ENCODE measurements around the gene SLC35A5.

The SLC35A5 gene

DNA sequence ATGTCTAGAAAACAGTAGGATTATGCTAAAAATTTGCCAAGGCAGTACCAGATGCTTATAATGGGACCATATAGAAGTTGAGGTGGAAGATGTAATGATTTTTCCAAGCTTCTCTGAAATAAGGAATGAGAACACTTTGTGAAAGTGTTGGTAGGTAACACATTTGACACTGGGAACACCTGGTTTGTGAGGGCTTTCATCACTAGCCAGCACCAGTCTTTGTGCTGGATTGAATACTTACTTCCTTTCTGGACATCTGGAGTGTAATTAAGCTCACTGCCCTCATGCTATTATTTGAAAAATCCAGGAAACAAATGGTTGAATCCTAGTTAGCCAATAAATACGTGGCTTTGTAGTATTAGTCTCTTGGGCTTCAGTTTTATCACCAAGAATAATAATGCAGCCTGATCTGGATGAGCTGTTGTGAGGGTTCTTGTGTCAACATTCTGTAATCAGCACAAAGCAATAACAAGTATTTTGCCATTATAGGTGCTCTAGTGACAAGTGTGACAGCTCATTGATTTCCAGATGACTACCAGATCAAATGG, 66.1 kb downstream of the SLC35A5 start:
- DNase-seq, result no peak

DNA sequence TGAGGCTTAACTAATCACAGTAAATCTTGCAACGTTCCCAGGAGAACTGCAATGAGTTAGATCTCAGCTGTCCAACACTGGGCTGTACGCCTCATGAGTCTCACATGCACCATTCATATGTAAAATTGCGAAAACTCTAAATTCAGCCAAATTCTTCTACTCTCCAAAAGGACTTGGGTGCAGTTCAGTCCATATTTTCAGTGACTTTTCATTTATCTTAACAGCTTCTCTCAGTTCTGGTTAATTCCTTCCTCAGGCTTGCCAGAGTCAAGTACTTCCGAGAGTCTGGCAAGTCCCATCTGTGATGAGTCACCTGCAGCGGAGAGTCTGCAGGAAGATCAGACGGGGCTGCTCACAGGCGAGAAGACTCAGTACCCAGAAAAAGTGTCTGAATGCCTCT, 67.6 kb downstream of the SLC35A5 start:
- peak; percentile 32 for DNase-seq

DNA sequence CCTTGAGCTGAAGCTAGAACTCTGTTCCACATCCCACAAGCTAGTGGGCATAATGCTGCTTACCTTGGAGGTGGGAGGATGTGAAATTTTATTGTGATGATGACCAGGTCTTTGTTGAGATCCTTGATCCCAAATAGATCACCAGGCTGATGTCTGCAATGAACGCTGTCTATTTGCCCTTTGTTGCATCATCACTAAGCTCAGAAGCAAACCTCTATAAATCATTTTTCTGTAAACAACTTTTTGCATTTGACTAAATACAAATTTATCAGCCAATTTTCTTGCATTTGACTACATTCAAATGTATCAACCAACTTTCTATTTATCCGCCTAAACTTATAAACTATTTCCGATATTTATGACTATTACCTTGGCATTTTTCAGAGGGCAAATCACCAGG, 69.4 kb downstream of the SLC35A5 start:
- no peak for DNase-seq

DNA sequence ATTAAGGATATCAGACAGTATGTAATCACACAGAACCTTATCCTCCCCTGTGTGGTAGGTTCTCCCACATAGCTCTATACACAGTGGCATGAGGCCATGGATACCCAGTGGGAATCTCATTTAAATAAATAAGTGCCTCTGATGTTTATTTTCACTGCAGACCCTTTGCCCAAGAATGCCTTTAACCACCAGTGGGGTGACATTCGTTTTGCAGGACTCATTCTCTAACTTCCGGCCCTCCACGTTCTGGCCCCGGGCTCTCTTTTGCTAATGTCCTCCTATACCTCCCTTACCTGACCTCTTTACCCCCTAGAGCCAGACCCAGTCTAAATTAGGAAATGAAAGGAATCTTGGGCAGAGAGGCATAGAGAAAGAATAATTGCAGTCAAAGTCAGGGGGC, 70.8 kb downstream of the SLC35A5 start:
- DNase-seq, result no peak

DNA sequence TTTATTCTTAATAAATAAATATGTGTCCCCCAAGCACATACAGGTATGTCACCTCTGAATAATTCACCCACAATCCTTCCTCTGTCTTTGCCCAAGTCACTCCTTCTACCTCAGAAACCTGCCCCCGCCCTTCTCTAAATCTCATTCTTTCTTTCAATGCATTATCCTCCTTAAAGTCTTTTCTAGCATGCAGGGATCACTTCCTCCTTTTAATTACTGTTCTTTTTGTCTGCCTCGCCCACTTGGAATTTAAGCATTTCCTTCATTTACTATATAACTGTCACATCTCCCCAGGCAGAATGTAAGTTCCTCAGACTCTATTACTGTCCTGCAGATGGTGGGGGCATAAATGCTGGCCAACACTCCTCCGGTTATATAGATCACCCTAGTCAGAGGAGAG, 71.3 kb downstream of the SLC35A5 start:
- no peak for DNase-seq

DNA sequence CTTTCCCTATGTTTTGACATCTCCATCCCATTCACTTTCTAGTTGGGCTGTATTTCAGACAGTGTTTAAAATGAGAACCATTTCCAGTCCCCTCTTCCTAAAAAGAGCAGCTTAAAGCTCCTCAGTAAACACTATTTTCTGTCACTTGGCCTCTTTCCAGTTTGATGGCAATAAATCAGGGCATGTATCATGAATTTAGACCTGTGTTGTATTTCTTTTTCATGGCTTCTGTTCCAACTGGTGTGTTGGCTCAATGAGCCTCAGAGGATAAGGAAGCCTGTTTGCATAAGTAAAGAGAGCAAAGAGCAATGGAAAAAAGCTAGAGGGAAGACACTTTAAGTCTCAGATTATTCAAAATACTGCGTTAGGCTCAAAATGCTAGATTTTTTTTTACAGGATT, 71.9 kb downstream of the SLC35A5 start:
- DNase-seq, result no peak

DNA sequence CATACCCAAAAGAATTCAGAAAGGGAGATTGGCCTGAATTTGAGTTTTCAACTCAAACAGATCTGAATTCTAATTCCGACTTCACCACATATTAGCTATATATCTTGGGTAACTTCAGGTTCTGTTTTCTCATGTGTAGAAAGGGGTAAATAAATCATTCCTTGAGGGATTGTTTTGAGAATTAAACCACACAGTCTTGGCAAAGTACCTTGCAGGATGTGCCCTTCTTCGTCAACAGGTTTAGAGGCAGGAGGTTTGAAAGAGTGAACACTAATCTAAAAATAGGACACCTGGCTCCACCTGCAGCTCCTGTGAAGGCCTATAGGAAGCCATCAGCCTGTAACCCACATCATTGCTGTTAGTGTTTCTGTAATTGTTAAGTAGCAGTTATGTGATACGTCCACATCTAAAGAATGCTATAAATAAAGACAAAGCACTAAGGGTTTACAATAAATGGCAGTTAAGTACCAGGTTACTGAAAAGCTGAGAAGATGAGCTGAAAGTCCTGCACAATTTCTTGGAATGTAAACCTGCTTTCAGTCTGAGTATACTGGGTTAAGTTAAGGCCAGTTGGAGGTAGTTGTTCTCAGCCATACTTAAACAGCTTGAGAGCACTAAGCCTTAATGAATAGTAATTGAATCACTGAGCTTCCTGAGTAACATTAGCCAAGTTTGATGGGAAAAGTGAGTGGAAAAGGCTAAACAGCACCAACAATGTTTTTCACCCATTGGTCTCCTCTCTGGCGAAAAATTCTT, 73.1 kb downstream of the SLC35A5 start:
- DNase-seq, result no peak
